ENCODE measurements around the gene SOCS3.

The SOCS3 gene

DNA sequence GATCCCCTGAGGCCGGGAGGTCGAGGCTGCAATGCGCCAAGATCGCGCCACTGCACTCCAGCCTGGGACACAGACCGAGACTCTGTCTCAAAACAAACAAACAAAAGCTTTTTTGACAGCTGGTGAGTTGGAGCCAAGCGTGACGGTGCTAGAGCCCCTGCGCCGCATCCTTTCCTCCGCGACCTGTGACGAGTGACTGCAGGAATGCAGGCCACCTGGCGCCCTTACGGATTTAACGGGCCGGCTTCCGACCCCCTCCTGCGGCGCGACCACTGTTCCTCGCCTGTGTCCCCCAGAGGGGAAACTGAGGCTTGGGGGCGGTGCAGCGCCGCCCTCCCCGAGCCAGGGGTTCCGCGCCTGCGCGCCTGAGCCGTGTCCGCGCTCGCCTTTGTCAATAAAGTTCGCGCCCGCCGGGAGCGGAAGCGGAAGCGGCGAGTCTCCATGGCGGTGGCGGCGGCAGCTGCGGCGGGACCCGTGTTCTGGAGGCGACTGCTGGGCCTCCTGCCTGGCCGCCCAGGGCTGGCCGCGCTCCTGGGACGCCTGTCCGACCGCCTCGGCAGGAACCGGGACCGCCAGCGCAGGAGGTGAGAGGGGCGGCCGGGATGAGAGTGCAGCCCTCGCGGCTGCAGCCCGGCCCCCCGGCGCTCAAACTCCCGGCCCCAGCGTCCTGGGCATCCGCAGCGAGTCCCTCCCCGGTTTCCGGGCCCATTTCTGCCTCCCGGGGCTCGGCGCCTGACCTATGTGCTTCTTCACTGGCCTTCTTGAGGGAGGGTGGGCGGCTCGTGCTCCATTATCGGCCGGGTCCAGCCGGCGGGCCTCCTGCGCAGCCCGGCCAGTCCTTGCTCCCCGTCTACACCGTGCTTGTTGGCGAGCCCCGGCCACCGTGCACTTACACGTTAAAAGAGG, 18.6 kb upstream of the SOCS3 start, which contains the start of gene PGS1 (continued):
- TF ChIP-seq, protein P1, sequence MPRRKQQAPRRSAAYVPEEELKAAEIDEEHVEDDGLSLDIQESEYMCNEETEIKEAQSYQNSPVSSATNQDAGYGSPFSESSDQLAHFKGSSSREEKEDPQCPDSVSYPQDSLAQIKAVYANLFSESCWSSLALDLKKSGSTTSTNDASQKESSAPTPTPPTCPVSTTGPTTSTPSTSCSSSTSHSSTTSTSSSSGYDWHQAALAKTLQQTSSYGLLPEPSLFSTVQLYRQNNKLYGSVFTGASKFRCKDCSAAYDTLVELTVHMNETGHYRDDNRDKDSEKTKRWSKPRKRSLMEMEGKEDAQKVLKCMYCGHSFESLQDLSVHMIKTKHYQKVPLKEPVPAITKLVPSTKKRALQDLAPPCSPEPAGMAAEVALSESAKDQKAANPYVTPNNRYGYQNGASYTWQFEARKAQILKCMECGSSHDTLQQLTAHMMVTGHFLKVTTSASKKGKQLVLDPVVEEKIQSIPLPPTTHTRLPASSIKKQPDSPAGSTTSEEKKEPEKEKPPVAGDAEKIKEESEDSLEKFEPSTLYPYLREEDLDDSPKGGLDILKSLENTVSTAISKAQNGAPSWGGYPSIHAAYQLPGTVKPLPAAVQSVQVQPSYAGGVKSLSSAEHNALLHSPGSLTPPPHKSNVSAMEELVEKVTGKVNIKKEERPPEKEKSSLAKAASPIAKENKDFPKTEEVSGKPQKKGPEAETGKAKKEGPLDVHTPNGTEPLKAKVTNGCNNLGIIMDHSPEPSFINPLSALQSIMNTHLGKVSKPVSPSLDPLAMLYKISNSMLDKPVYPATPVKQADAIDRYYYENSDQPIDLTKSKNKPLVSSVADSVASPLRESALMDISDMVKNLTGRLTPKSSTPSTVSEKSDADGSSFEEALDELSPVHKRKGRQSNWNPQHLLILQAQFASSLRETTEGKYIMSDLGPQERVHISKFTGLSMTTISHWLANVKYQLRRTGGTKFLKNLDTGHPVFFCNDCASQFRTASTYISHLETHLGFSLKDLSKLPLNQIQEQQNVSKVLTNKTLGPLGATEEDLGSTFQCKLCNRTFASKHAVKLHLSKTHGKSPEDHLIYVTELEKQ (tag by site-specific recombination; IDR thresholded peaks at IDR 0.05; ENCODE audit: borderline replicate concordance) = peak; percentile 55; the same call in 1 of the 2 replicates
- TF ChIP-seq ZNF324 (tag by site-specific recombination; IDR thresholded peaks at IDR 0.05) (peak; percentile 82), ZBTB21 (tag by site-specific recombination; IDR thresholded peaks at IDR 0.05) (peak; percentile 59), ZNF175 (tag by site-specific recombination; IDR thresholded peaks at IDR 0.05) (no peak), BCL11A (tag by site-specific recombination; IDR thresholded peaks at IDR 0.05; ENCODE audit: low read depth) (0 out of 2 replicates have a peak, but pooled peaks have one; percentile 10), ZIC2 (tag by site-specific recombination; IDR thresholded peaks at IDR 0.05) (peak; percentile 87), ZNF133 (tag by site-specific recombination; IDR thresholded peaks at IDR 0.05) (no peak), ZNF2 (tag by site-specific recombination; IDR thresholded peaks at IDR 0.05) (0 out of 2 replicates have a peak, but pooled peaks have one; percentile 71), ZNF341 (tag by site-specific recombination; IDR thresholded peaks at IDR 0.05; ENCODE audit: low read depth) (no peak), OSR2 (tag by site-specific recombination; IDR thresholded peaks at IDR 0.05) (peak; percentile 75)
- TF ChIP-seq, protein P2, sequence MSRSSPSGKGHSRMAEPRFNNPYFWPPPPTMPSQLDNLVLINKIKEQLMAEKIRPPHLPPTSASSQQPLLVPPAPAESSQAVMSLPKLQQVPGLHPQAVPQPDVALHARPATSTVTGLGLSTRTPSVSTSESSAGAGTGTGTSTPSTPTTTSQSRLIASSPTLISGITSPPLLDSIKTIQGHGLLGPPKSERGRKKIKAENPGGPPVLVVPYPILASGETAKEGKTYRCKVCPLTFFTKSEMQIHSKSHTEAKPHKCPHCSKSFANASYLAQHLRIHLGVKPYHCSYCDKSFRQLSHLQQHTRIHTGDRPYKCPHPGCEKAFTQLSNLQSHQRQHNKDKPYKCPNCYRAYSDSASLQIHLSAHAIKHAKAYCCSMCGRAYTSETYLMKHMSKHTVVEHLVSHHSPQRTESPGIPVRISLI (tag by site-specific recombination; IDR thresholded peaks at IDR 0.05) = 0 out of 2 replicates have a peak, but pooled peaks have one; percentile 31
- TF ChIP-seq, protein P3, sequence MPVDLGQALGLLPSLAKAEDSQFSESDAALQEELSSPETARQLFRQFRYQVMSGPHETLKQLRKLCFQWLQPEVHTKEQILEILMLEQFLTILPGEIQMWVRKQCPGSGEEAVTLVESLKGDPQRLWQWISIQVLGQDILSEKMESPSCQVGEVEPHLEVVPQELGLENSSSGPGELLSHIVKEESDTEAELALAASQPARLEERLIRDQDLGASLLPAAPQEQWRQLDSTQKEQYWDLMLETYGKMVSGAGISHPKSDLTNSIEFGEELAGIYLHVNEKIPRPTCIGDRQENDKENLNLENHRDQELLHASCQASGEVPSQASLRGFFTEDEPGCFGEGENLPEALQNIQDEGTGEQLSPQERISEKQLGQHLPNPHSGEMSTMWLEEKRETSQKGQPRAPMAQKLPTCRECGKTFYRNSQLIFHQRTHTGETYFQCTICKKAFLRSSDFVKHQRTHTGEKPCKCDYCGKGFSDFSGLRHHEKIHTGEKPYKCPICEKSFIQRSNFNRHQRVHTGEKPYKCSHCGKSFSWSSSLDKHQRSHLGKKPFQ (tag by site-specific recombination; IDR thresholded peaks at IDR 0.05) = no peak
- TF ChIP-seq, protein P4, sequence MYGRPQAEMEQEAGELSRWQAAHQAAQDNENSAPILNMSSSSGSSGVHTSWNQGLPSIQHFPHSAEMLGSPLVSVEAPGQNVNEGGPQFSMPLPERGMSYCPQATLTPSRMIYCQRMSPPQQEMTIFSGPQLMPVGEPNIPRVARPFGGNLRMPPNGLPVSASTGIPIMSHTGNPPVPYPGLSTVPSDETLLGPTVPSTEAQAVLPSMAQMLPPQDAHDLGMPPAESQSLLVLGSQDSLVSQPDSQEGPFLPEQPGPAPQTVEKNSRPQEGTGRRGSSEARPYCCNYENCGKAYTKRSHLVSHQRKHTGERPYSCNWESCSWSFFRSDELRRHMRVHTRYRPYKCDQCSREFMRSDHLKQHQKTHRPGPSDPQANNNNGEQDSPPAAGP (tag by site-specific recombination; IDR thresholded peaks at IDR 0.05) = peak; percentile 83
- TF ChIP-seq, protein P5, sequence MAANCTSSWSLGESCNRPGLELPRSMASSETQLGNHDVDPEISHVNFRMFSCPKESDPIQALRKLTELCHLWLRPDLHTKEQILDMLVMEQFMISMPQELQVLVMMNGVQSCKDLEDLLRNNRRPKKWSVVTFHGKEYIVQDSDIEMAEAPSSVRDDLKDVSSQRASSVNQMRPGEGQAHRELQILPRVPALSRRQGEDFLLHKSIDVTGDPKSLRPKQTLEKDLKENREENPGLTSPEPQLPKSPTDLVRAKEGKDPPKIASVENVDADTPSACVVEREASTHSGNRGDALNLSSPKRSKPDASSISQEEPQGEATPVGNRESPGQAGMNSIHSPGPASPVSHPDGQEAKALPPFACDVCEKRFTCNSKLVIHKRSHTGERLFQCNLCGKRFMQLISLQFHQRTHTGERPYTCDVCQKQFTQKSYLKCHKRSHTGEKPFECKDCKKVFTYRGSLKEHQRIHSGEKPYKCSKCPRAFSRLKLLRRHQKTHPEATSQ (tag by site-specific recombination; IDR thresholded peaks at IDR 0.05) = peak; percentile 38; the same call in 1 of the 2 replicates
- TF ChIP-seq, protein P6, sequence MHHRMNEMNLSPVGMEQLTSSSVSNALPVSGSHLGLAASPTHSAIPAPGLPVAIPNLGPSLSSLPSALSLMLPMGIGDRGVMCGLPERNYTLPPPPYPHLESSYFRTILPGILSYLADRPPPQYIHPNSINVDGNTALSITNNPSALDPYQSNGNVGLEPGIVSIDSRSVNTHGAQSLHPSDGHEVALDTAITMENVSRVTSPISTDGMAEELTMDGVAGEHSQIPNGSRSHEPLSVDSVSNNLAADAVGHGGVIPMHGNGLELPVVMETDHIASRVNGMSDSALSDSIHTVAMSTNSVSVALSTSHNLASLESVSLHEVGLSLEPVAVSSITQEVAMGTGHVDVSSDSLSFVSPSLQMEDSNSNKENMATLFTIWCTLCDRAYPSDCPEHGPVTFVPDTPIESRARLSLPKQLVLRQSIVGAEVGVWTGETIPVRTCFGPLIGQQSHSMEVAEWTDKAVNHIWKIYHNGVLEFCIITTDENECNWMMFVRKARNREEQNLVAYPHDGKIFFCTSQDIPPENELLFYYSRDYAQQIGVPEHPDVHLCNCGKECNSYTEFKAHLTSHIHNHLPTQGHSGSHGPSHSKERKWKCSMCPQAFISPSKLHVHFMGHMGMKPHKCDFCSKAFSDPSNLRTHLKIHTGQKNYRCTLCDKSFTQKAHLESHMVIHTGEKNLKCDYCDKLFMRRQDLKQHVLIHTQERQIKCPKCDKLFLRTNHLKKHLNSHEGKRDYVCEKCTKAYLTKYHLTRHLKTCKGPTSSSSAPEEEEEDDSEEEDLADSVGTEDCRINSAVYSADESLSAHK (tag by site-specific recombination; IDR thresholded peaks at IDR 0.05) = 0 out of 2 replicates have a peak, but pooled peaks have one; percentile 17
